ENCODE data around the gene ST3GAL3.

ST3GAL3 gene

GRCh38 chr1:43947874-43948437 lies 240.6 kb downstream of the ST3GAL3 start:
- no peak for DNase-seq

- no peak for DNase-seq
Observed at GRCh38 chr1:43949678-43950077, 242.3 kb downstream of the ST3GAL3 start.

- DNase-seq = no peak
Observed at GRCh38 chr1:43951021-43951985, 244.0 kb downstream of the ST3GAL3 start.

- no peak for DNase-seq
Observed at GRCh38 chr1:43952731-43953346, 245.5 kb downstream of the ST3GAL3 start.

GRCh38 chr1:43953361-43953760 lies 246.0 kb downstream of the ST3GAL3 start:
- no peak for DNase-seq

GRCh38 chr1:43954036-43954435 lies 246.7 kb downstream of the ST3GAL3 start:
- no peak for DNase-seq

GRCh38 chr1:43956234-43956633 lies 248.9 kb downstream of the ST3GAL3 start:
- DNase-seq = no peak

GRCh38 chr1:43957407-43958040 lies 250.2 kb downstream of the ST3GAL3 start:
- DNase-seq = no peak

GRCh38 chr1:43958351-43959255 lies 251.3 kb downstream of the ST3GAL3 start:
- DNase-seq = no peak

- DNase-seq = no peak
Observed at GRCh38 chr1:43960798-43961197, 253.5 kb downstream of the ST3GAL3 start.

GRCh38 chr1:43961692-43962091 lies 254.4 kb downstream of the ST3GAL3 start:
- no peak for DNase-seq

GRCh38 chr1:43962324-43962723 lies 255.0 kb downstream of the ST3GAL3 start:
- no peak for DNase-seq

- DNase-seq = no peak
Observed at GRCh38 chr1:43963006-43963405, 255.7 kb downstream of the ST3GAL3 start.

- DNase-seq = no peak
Observed at GRCh38 chr1:43963890-43964289, 256.6 kb downstream of the ST3GAL3 start.

- DNase-seq = no peak
Observed at GRCh38 chr1:43965316-43965715, 258.0 kb downstream of the ST3GAL3 start.

GRCh38 chr1:43968348-43968948 lies 261.1 kb downstream of the ST3GAL3 start:
- DNase-seq = peak; percentile 30

GRCh38 chr1:43969416-43969745 lies 262.0 kb downstream of the ST3GAL3 start:
- no peak for DNase-seq

- DNase-seq = peak; percentile 96
Observed at GRCh38 chr1:43969746-43970466, 262.6 kb downstream of the ST3GAL3 start, which contains the start of gene DPH2. Gene DPH2 (plus strand): TSS chr1:43970010. CDS start chr1:43970176, 166 bp downstream.

- no peak for DNase-seq
Observed at GRCh38 chr1:43970502-43970901, 263.2 kb downstream of the ST3GAL3 start.

GRCh38 chr1:43970911-43971310 lies 263.6 kb downstream of the ST3GAL3 start:
- DNase-seq = no peak

- no peak for DNase-seq
Observed at GRCh38 chr1:43971336-43971980, 264.1 kb downstream of the ST3GAL3 start.

Measured in fibroblast of skin of right biceps (primary cell).